Spinal cord (tissue), 10 donors: Measurements from ENCODE around the gene RRAS. TPM values are rescaled to one million over a fixed set of nuclear protein-coding genes. Genes with fewer than 3 reads are reported as not detected.

Experiments
- DNase-seq, 6 donors: peaks; one replicate each; pipeline versions ENCODE4 v3.0.0 to v3.0.0-alpha.2; 2013 to 2015; ENCODE audit warnings: low spot score in 6 of 6, low read depth in 4 of 6
- H3K27ac ChIP-seq: one replicate; pipeline ENCODE4 v1.5.1; 2013; ENCODE audit warnings: low read depth, low read length, control low read depth
- H3K27me3 ChIP-seq: one replicate; pipeline ENCODE4 v1.6.1; 2013; ENCODE audit warnings: low read length; ENCODE audit not compliant: control insufficient read depth, insufficient read depth
- H3K36me3 ChIP-seq: one replicate; pipeline ENCODE4 v1.6.1; 2013; ENCODE audit warnings: low read length; ENCODE audit not compliant: control insufficient read depth, insufficient read depth
- H3K4me1 ChIP-seq: one replicate; pipeline ENCODE4 v1.6.1; 2013; ENCODE audit warnings: low read length; ENCODE audit not compliant: control insufficient read depth, insufficient read depth
- H3K4me3 ChIP-seq: one replicate; pipeline ENCODE4 v1.5.1; 2013; ENCODE audit warnings: low read depth, low read length, control low read depth
- H3K9me3 ChIP-seq: one replicate; pipeline ENCODE4 v1.6.1; 2013; ENCODE audit warnings: low read length; ENCODE audit not compliant: control insufficient read depth, insufficient read depth
- WGBS: methylation state at CpG from one replicate; pipeline ENCODE4 v1.1.5; 2013; ENCODE audit warnings: missing lambda C conversion rate; ENCODE audit not compliant: insufficient coverage; 5-methylcytosine and 5-hydroxymethylcytosine counted together
- polyA plus RNA-seq, 2 donors: library from polyadenylated mRNA; unstranded; fragments of 120-200 nt; gene quantifications; one replicate each; pipeline ENCODE4 v1.2.1, GENCODE V29; 2013; ENCODE audit not compliant: insufficient read length in 2 of 2
- total RNA-seq, 2 donors: library from RNA; depleted of rRNA in 1 of 2; stranded (reverse); fragments of 120-200 nt in 1 of 2; fragments of >200 nt in 1 of 2; gene quantifications; one replicate each; pipeline versions ENCODE4 v1.2.3 to v1.2.4, GENCODE V29; 2013 to 2014
- donor health status: healthy.

The RRAS gene
- total and polyA plus RNA-seq, 4 donors: 4.7 to 16.7 (median 15.0) TPM

DNA sequence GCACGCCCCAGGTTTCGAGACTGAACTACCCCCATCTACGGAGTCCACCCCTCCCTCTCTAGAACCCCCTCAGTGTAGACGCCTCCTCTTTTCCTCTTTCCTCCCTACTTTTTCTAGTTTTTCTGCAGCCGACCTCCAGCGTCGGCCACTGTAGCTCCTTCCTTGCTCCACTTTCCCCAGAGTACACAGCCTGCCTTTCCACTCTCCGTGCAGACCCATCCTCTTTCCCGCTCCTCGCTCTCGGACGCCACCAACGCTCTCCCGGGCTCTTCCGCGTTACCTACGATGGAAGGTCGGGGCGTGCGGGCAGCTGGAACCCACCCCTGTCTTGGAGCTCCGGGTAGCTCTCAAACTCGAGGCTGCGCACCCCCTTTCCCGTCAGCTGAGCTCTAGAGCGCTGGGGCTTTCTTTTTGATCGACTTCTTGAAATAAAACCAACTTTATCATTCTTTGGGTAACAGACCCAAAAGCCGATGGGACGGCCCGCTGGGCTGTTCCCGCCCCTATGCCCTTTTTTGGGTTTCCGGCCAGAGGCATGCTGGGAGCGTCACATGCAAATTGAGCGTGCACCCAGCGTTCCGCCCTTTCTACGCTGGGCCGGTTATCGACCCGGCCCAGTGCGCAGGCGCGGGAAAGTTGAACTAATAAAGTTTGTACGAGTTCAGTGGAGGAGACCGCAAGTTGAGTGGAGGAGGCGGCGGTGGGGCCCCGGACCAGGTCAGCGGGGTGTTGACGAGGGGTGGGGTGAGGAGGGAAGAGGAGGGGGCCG lies 25.6 kb upstream of the RRAS start, which contains the start of the genes BCL2L12 and IRF3:
Gene BCL2L12, plus strand, starts transcription at position 583 of the 769 bp plus-strand sequence. CDS start 760 bp downstream, outside the sequence.
Gene IRF3, minus strand, starts transcription at position 507 of the 769 bp plus-strand sequence. CDS start 1,019 bp downstream, outside the sequence.
- no peaks in the 10 kb centered on the region for H3K27me3 ChIP-seq
- H3K4me1 ChIP-seq: peaks cover 35% of the 10 kb centered on the region
- DNase-seq: peak in 5 of 6 donors; percentile 88 to 98 (median 90)
- peaks cover 37% of the 10 kb centered on the region for H3K36me3 ChIP-seq
- WGBS: 0% methylated on average over 50 of the region's 50 CpGs
- H3K27ac ChIP-seq: peak within 1 kb of the TSS; percentile 95
- peak within 1 kb of the TSS; percentile 92 for H3K4me3 ChIP-seq
- H3K9me3 ChIP-seq: no peaks in the 10 kb centered on the region

DNA sequence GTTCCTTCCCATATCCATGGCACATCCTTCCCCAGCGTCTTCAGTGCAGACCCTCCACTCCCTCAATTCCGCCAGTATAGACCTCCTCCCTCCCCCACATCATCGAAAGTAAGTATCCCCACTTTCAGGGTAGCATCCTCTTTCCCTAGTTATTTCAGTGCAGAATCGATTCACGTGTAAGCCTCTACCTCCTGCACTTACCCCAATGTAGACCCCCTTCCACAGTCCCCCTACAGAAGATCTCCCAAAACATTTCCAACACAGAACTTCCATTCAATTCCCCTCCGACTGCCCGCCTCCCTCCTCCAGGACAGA lies 25.1 kb upstream of the RRAS start:
- 0% methylated on average over 7 of the region's 7 CpGs for WGBS
- H3K27ac ChIP-seq: peak overlapping the region; percentile 95

DNA sequence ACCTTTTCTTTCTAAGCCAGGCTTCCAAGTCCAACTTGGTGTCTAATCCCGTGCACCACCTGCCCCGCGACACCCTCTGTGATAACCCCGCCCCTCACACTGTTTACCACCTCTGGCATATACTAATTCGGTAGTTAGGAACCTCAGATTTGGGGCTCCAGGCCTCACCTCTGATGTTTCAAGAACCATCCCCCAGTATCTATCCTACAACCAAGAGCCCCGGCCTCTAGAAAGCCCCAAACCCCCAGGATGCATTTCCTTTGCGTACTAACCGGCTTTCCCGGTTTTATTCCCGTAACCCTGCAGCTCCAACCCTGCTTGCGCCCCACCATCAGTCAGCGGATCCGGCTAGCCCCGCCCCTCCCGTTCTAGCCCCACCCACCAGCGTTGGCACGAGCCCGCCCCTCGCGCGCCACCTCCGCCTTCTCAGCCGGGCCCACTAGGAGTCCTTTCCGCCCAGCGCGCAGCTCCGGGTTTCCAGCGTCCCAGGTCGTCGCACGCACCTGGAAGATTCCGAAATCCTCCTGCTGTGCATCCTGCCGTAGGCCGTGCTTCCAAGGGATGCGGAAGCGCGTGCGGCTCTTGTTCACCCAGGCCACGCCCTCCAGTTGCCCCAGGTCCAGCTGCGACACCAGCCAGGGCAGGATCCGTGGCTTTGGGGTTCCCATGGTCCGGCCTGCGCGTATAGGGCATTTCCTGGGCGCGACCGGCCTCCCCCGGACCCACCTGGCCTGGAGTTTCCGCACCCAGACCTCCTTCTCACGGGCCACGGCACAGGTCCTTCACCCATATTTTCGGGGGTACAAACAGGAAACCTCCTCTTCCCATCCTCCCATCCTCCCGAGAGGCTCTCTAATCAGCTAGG lies 24.5 kb upstream of the RRAS start:
- H3K4me1 ChIP-seq: peaks cover 35% of the 10 kb centered on the region
- H3K9me3 ChIP-seq: no peaks in the 10 kb centered on the region

More for the DNA sequence above, 25.1 kb upstream of the RRAS start:
- peaks cover 39% of the 10 kb centered on the region for H3K36me3 ChIP-seq
- H3K9me3 ChIP-seq: no peaks in the 10 kb centered on the region
- peak overlapping the region; percentile 92 for H3K4me3 ChIP-seq
- peaks cover 35% of the 10 kb centered on the region for H3K4me1 ChIP-seq
- no peaks in the 10 kb centered on the region for H3K27me3 ChIP-seq
- no peak for DNase-seq

DNA sequence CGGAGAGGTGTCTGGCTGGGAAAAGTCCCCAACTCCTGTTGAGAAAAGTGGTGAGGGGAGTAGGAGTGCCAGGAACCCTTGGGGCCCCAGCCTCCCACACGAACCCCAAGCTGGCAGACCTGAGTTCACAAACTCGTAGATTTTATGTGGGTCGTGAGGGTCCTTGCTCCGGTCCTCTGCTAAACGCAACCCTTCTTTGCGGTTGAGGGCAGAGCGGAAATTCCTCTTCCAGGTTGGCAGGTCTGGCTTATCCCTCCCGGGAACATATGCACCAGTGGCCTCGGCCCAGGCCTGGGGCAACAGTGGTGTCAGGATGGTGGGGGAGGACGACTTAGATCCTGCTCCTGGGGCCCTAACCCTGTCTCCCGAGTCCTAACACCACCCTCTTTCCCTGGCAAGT lies 23.3 kb upstream of the RRAS start:
- no peaks in the 10 kb centered on the region for H3K9me3 ChIP-seq
- H3K36me3 ChIP-seq: peaks cover 50% of the 10 kb centered on the region
- WGBS: 92% methylated on average over 10 of the region's 12 CpGs
- no peak overlapping the region for H3K4me3 ChIP-seq
- peaks cover 35% of the 10 kb centered on the region for H3K4me1 ChIP-seq
- no peak for DNase-seq
- H3K27ac ChIP-seq: no peak overlapping the region
- H3K27me3 ChIP-seq: no peaks in the 10 kb centered on the region

More for the DNA sequence above, 24.5 kb upstream of the RRAS start:
- peak overlapping the region; percentile 95 for H3K27ac ChIP-seq
- no peaks in the 10 kb centered on the region for H3K27me3 ChIP-seq
- H3K4me3 ChIP-seq: peak overlapping the region; percentile 92
- peak in 4 of 6 donors; percentile 67 to 92 (median 82) for DNase-seq
- peaks cover 43% of the 10 kb centered on the region for H3K36me3 ChIP-seq
- under 1% methylated on average over 53 of the region's 53 CpGs for WGBS

- Histone ChIP-seq H3K27ac (no peak overlapping the region), H3K9me3 (no peaks in the 10 kb centered on the region), H3K36me3 (peaks cover 62% of the 10 kb centered on the region), H3K27me3 (no peaks in the 10 kb centered on the region), H3K4me3 (no peak overlapping the region), H3K4me1 (peaks cover 35% of the 10 kb centered on the region)
- no peak for DNase-seq
- WGBS: 94% methylated on average over 15 of the region's 16 CpGs
These were observed 22.1 kb upstream of the RRAS start for GRCh38 chr19:49662011-49662410.

GRCh38 chr19:49660338-49660961 lies 20.5 kb upstream of the RRAS start:
- Histone ChIP-seq H3K27me3 (no peaks in the 10 kb centered on the region), H3K9me3 (no peaks in the 10 kb centered on the region), H3K36me3 (peaks cover 78% of the 10 kb centered on the region), H3K27ac (no peak overlapping the region), H3K4me1 (peaks cover 21% of the 10 kb centered on the region), H3K4me3 (no peak overlapping the region)
- WGBS: 85% methylated on average over 6 of the region's 15 CpGs
- DNase-seq: no peak

- WGBS: 96% methylated on average over 10 of the region's 12 CpGs
- DNase-seq: no peak
- Histone ChIP-seq H3K27me3 (no peaks in the 10 kb centered on the region), H3K4me3 (no peak overlapping the region), H3K9me3 (no peaks in the 10 kb centered on the region), H3K27ac (no peak overlapping the region), H3K36me3 (peaks cover 94% of the 10 kb centered on the region), H3K4me1 (peaks cover 5% of the 10 kb centered on the region)
These were observed 18.9 kb upstream of the RRAS start for GRCh38 chr19:49658566-49659442.

DNA sequence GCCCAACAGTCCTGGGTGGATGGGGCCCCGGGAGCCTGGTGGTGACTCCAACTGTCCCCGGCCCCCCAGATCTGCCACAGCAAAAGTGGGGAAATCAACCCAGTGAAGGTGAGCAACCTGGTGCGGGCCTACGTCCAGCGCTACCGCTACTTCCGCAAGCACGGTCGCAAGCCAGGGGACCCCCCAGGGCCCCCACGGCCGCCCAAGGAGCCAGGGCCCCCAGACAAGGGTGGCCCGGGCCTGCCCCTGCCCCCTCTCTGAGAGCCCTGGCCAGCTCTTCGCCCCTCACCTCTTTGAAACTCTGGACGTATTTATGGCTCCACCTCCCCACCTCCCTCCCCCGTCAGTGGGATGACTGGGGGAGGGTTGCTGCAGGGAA lies 18.2 kb upstream of the RRAS start:
- Histone ChIP-seq H3K27me3 (no peaks in the 10 kb centered on the region), H3K9me3 (no peaks in the 10 kb centered on the region), H3K36me3 (peaks cover 100% of the 10 kb centered on the region), H3K27ac (no peak overlapping the region), H3K4me3 (no peak overlapping the region), H3K4me1 (no peaks in the 10 kb centered on the region)
- DNase-seq: no peak
- 95% methylated on average over 11 of the region's 15 CpGs for WGBS
